D721Med (cell line): Measurements from ENCODE around the gene RGS18.
A peak's percentile ranks its signal among the peaks of the same experiment; 100 is the strongest.
"Not testable (repeated sequence)": the region's sequence is repeated elsewhere in the genome, so short reads cannot be mapped to it uniquely, and the experiment has no call there.

Experiments used
- DNase-seq: peaks from one replicate; pipeline ENCODE4 v3.0.0; 2011; ENCODE audit warnings: low spot score; ENCODE audit not compliant: insufficient read length
- FAIRE-seq: peaks from 2 replicates; lab custom pipeline; 2011; peaks lifted over from hg19 to GRCh38; lab: Jason Lieb, UNC
- TF ChIP-seq, protein P1 (sequence below): IDR thresholded peaks from 2 replicates; pipeline ENCODE4 v1.5.1; 2012; ENCODE audit warnings: mild to moderate bottlenecking, control low read depth; ENCODE audit not compliant: insufficient read depth; ENCODE audit errors: missing control alignments

RGS18 gene

GRCh38 chr1:192161976-192162375 is 3.7 kb downstream of the RGS18 start:
- FAIRE-seq, result peak; percentile 29
- no peak for DNase-seq
- TF ChIP-seq, protein P1, sequence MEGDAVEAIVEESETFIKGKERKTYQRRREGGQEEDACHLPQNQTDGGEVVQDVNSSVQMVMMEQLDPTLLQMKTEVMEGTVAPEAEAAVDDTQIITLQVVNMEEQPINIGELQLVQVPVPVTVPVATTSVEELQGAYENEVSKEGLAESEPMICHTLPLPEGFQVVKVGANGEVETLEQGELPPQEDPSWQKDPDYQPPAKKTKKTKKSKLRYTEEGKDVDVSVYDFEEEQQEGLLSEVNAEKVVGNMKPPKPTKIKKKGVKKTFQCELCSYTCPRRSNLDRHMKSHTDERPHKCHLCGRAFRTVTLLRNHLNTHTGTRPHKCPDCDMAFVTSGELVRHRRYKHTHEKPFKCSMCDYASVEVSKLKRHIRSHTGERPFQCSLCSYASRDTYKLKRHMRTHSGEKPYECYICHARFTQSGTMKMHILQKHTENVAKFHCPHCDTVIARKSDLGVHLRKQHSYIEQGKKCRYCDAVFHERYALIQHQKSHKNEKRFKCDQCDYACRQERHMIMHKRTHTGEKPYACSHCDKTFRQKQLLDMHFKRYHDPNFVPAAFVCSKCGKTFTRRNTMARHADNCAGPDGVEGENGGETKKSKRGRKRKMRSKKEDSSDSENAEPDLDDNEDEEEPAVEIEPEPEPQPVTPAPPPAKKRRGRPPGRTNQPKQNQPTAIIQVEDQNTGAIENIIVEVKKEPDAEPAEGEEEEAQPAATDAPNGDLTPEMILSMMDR, result no peak

- DNase-seq (no peak), FAIRE-seq (no peak)
- TF ChIP-seq, protein P1, result no peak
These were observed 4.1 kb downstream of the RGS18 start for GRCh38 chr1:192162376-192162775.

- not testable (repeated sequence) for FAIRE-seq
These were observed 6.7 kb downstream of the RGS18 start for GRCh38 chr1:192165002-192165401.

DNA sequence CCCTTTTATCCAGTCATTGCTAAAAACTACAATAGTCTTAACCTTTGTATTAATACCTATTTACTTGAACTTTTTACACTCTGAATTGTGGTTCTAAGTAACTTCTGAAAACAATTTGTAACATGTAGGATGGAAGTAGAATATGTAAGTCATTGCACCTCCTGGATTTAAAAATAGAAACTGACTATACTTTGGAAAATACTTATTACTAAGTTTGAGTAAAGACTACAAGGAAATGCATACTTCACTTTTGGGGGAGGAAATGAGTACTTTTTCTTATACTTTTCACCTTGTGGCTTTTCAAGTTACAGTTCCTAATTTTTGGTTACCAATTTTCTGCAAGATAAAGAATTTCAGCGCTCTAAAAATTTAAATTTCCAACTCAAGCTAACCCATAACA is 8.7 kb downstream of the RGS18 start:
- DNase-seq (no peak), FAIRE-seq (no peak)
- TF ChIP-seq, protein P1, result no peak

More at GRCh38 chr1:192165002-192165401, 6.7 kb downstream of the RGS18 start:
- DNase-seq, result not testable (repeated sequence)

- DNase-seq (no peak), FAIRE-seq (no peak)
- TF ChIP-seq, protein P1, result no peak
These were observed 9.8 kb downstream of the RGS18 start for GRCh38 chr1:192167911-192168700.

DNA sequence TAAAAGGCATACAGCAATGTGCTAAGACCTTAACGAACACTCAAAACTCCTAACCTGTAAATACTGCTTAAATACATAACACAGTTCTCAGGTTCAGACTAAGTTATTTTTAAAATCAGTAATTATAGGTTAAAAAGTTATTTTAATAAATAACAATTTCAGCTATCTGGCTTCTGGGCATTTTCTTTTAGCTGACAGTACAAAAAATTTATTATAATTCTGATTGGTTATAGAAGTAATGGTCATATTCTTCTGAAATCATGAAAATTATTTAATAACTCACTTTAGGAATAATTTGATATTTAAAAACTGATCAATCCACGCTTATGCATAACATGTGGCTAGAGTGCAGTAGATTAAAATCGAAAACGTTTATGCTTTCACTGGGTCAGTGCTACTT is 10.7 kb downstream of the RGS18 start:
- TF ChIP-seq, protein P1, result no peak
- FAIRE-seq, result no peak
- DNase-seq, result no peak

DNA sequence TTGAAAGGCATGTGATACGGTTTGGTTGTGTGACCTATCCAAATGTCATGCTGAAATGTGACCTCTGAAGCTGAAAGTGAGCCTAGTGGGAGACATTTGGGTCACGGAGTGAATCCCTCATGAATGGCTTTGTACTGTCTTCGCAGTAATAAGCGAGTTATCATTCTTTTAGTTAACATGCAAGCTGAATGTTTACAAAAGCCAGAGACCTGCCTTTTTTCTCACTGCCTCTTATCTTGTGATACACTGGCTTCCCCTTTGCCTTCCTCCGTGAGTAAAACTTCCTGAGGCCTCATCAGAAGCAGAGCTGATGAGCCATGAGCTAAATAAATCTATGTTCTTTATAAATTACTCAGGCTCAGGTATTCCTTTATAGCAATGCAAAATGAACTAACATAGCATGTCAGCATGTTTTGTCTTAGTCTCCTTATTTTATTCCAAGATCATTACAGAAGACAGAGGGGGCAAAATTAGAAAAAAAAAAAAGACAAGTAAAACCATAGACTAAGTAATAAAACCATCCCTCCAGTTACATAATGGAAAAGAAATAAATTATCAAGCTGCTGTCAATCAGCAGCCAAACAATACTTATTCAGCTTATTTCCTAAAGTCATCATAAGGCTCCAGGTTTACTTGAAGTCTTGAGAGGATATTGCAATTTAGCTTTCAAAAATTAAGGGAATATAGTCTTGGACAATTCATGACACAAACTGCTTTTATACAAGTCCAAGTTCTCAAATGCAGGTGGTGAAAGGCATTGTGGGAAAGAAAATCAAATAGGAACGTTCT is 12.1 kb downstream of the RGS18 start:
- TF ChIP-seq, protein P1, result no peak
- peak; percentile 38 for FAIRE-seq
- DNase-seq, result no peak
